ENCODE data around the gene REEP1. TPM values are rescaled to one million over a fixed set of nuclear protein-coding genes. Genes with fewer than 3 reads are reported as not detected.

Gene REEP1
- polyA plus RNA-seq, 2 of the 4 experiments (the other 2 are of a cell fraction), result 0.30 to 0.45 TPM

DNA sequence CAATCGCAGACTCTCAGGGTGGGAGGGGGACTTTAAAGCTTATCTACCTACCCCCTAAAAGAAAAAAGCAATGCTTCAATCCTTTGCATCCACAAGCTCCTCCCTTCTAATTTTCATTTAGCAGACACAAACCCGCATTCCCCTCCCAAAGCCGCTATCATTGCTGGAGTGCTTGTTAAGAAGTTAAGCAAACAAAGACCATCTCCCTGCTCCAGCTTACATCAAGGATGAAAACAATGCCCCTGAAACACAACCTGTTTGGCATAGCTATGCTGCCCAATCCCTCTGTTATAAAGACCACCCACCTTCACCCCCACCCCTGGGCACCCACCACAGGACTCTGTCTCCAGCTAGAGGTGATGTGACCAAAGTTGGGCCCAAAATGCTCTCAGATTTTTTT, 33.0 kb downstream of the REEP1 start:
- Histone ChIP-seq H3K9me3 (no peaks in the 10 kb centered on the region), H3K4me3 (no peak overlapping the region), H3K27ac (no peak overlapping the region), H3K4me2 (no peak overlapping the region), H3K4me1 (no peaks in the 10 kb centered on the region)
- TF ChIP-seq EP300 (IDR thresholded peaks at IDR 0.05) (no peak), EHF (CRISPR knock-in tag; IDR thresholded peaks at IDR 0.05) (no peak), NPAS2 (CRISPR knock-in tag; IDR thresholded peaks at IDR 0.05; ENCODE audit: borderline replicate concordance) (no peak), PHF8 (IDR thresholded peaks at IDR 0.05; ENCODE audit: borderline replicate concordance, low read depth) (no peak), RCOR1 (IDR thresholded peaks at IDR 0.05; ENCODE audit: low read depth, low read length) (no peak), RAD21 (conservative IDR thresholded peaks at IDR 0.05 in 1 of 2, IDR thresholded peaks at IDR 0.05 in 1 of 2) (no peak), CBX8 (IDR thresholded peaks at IDR 0.05) (no peak), FOXS1 (CRISPR knock-in tag; IDR thresholded peaks at IDR 0.05) (no peak), FOSB (CRISPR knock-in tag; IDR thresholded peaks at IDR 0.05) (no peak), ZFP36 (IDR thresholded peaks at IDR 0.05; ENCODE audit: borderline replicate concordance, partially characterized antibody) (no peak)
- TF ChIP-seq, protein P1, sequence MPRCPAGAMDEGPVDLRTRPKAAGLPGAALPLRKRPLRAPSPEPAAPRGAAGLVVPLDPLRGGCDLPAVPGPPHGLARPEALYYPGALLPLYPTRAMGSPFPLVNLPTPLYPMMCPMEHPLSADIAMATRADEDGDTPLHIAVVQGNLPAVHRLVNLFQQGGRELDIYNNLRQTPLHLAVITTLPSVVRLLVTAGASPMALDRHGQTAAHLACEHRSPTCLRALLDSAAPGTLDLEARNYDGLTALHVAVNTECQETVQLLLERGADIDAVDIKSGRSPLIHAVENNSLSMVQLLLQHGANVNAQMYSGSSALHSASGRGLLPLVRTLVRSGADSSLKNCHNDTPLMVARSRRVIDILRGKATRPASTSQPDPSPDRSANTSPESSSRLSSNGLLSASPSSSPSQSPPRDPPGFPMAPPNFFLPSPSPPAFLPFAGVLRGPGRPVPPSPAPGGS (IDR thresholded peaks at IDR 0.05), result no peak
- TF ChIP-seq, protein P2, sequence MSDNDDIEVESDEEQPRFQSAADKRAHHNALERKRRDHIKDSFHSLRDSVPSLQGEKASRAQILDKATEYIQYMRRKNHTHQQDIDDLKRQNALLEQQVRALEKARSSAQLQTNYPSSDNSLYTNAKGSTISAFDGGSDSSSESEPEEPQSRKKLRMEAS (IDR thresholded peaks at IDR 0.05), result no peak
- TF ChIP-seq, protein P3, sequence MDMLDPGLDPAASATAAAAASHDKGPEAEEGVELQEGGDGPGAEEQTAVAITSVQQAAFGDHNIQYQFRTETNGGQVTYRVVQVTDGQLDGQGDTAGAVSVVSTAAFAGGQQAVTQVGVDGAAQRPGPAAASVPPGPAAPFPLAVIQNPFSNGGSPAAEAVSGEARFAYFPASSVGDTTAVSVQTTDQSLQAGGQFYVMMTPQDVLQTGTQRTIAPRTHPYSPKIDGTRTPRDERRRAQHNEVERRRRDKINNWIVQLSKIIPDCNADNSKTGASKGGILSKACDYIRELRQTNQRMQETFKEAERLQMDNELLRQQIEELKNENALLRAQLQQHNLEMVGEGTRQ (IDR thresholded peaks at IDR 0.05), result no peak
- TF ChIP-seq, protein P4, sequence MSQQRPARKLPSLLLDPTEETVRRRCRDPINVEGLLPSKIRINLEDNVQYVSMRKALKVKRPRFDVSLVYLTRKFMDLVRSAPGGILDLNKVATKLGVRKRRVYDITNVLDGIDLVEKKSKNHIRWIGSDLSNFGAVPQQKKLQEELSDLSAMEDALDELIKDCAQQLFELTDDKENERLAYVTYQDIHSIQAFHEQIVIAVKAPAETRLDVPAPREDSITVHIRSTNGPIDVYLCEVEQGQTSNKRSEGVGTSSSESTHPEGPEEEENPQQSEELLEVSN (IDR thresholded peaks at IDR 0.05; ENCODE audit: borderline replicate concordance, low read depth), result no peak
- TF ChIP-seq, protein P5, sequence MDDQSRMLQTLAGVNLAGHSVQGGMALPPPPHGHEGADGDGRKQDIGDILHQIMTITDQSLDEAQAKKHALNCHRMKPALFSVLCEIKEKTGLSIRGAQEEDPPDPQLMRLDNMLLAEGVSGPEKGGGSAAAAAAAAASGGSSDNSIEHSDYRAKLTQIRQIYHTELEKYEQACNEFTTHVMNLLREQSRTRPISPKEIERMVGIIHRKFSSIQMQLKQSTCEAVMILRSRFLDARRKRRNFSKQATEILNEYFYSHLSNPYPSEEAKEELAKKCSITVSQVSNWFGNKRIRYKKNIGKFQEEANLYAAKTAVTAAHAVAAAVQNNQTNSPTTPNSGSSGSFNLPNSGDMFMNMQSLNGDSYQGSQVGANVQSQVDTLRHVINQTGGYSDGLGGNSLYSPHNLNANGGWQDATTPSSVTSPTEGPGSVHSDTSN (IDR thresholded peaks at IDR 0.05), result no peak
- ATAC-seq, result no peak
- no peak for FAIRE-seq
- no peak for DNase-seq (ENCODE audit: low read depth in 1 of 2, low spot score in 1 of 2)
- WGBS (ENCODE audit: missing lambda C conversion rate), result 80% methylated on average over 3 of the region's 3 CpGs
- ChIA-PET POLR2A (no interaction called here), CTCF (interaction anchor here (1.4 kb wide), 1 partner anchor 9 kb away, joined by 9 read pairs; no protein-coding TSS in a partner anchor)

DNA sequence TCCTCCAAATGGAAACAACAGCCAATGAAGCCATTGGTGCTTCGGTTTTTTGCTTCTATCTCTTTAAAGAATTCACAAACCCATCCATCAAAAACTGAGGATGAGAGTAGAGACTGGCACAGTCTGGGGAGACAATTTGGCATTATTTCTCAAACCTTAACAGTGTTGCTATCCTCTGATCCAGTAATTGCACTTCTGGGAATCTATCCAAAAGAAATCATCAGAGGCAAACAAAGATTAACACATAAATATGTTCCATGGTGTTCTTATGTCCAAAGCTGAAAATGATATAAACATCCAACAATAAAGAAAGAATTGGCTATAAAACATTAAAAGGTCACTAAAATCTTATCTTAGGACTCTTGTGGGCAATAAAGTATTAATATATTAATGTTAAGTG, 35.1 kb downstream of the REEP1 start:
- no peak overlapping the region for H3K4me2 ChIP-seq
- no peak overlapping the region for H3K4me3 ChIP-seq
- DNase-seq (ENCODE audit: low read depth in 1 of 2, low spot score in 1 of 2), result no peak
- ATAC-seq, result no peak
- H3K27ac ChIP-seq, result no peak overlapping the region
- POLR2A ChIA-PET, result no interaction called here
- H3K4me1 ChIP-seq, result no peaks in the 10 kb centered on the region
- TF ChIP-seq NR3C1 (IDR thresholded peaks at IDR 0.05) (no peak), MAFK (IDR thresholded peaks at IDR 0.05; ENCODE audit: partially characterized antibody) (no peak), CBX8 (IDR thresholded peaks at IDR 0.05) (no peak), KDM1A (IDR thresholded peaks at IDR 0.05; ENCODE audit: low read depth) (no peak), RCOR1 (IDR thresholded peaks at IDR 0.05; ENCODE audit: low read depth, low read length) (no peak), HEYL (CRISPR knock-in tag; IDR thresholded peaks at IDR 0.05) (no peak), RARB (CRISPR knock-in tag; IDR thresholded peaks at IDR 0.05) (no peak), HOXA7 (CRISPR knock-in tag; IDR thresholded peaks at IDR 0.05) (no peak), EP300 (IDR thresholded peaks at IDR 0.05) (no peak)
- no peak for FAIRE-seq
- 21% methylated on average over 1 of the region's 1 CpG for WGBS (ENCODE audit: missing lambda C conversion rate)
- CTCF ChIA-PET, result interaction anchor here (1.5 to 2.0 kb wide), 2 partner anchors 9 to 56 kb away, joined by 3 to 5 read pairs; no protein-coding TSS in a partner anchor
- H3K9me3 ChIP-seq, result no peaks in the 10 kb centered on the region
